OCI-LY3 (cell line): ENCODE results near the gene CILP2.

Experiments used
- H2AFZ ChIP-seq: fragments of 200-600, 300-600 bp; shearing (Covaris generic); 2 replicates; pipeline ENCODE4 v1.6.0; 2014; ENCODE audit warnings: antibody characterized with exemption, low read depth, low read length
- H3K27ac ChIP-seq: fragments of 200-600, 300-600 bp; sonication (generic); 2 replicates; pipeline ENCODE4 v1.5.1; 2014; ENCODE audit warnings: mild to moderate bottlenecking, low read length, moderate library complexity, mixed read lengths
- H3K27me3 ChIP-seq: fragments of 200-600, 300-600 bp; sonication (generic); 2 replicates; pipeline ENCODE4 v1.6.1; 2014; ENCODE audit warnings: low read depth, low read length, mixed read lengths
- H3K36me3 ChIP-seq: fragments of 200-600, 300-600 bp; sonication (generic); replicated peaks from 2 replicates; pipeline ENCODE3; 2014; ENCODE audit warnings: low read depth, low read length, mixed read lengths
- H3K4me1 ChIP-seq: fragments of 300-600, 200-600 bp; sonication (generic); 2 replicates; pipeline ENCODE4 v1.6.1; 2014; ENCODE audit warnings: low read length, mixed read lengths
- H3K4me2 ChIP-seq: fragments of 200-600, 300-600 bp; sonication (generic); 2 replicates; pipeline ENCODE4 v1.6.1; 2014; ENCODE audit warnings: low read length, mixed read lengths
- H3K4me3 ChIP-seq: fragments of 300-600, 200-600 bp; sonication (generic); 2 replicates; pipeline ENCODE4 v1.5.1; 2014; ENCODE audit warnings: antibody characterized with exemption, mild to moderate bottlenecking, low read length, moderate library complexity
- H3K79me2 ChIP-seq: fragments of 300-600, 200-600 bp; shearing (Covaris generic); 2 replicates; pipeline ENCODE4 v1.6.1; 2014; ENCODE audit warnings: mild to moderate bottlenecking, low read length, mixed read lengths
- H3K9ac ChIP-seq: fragments of 300-600, 200-600 bp; shearing (Covaris generic); 2 replicates; pipeline ENCODE4 v1.6.0; 2014; ENCODE audit warnings: mild to moderate bottlenecking, low read length, moderate library complexity
- H3K9me3 ChIP-seq: fragments of 200-600, 300-600 bp; shearing (Covaris generic); 2 replicates; pipeline ENCODE4 v1.6.1; 2014; ENCODE audit warnings: low read length, mixed read lengths; ENCODE audit not compliant: insufficient read depth
- H4K20me1 ChIP-seq: fragments of 200-600, 300-600 bp; sonication (generic); 2 replicates; pipeline ENCODE4 v1.6.1; 2016; ENCODE audit warnings: low read length, mixed read lengths; ENCODE audit not compliant: insufficient read depth
- CTCF ChIP-seq: fragments of 200-600, 300-600 bp; sonication (generic); IDR thresholded peaks from 2 replicates; pipeline ENCODE4 v1.5.1; 2014; ENCODE audit warnings: antibody characterized with exemption, low read length, low read depth
- EZH2phosphoT487 ChIP-seq: fragments of 200-600 bp; shearing (Covaris generic); IDR thresholded peaks from 2 replicates; pipeline ENCODE4 v1.6.1; 2018; ENCODE audit warnings: antibody characterized with exemption, mixed run types, low read depth

CILP2 gene

GRCh38 chr19:19567391-19567790, 29.3 kb downstream of the CILP2 start:
- H3K9me3 ChIP-seq, result no peaks in the 10 kb centered on the region
- no peak overlapping the region for H3K4me3 ChIP-seq
- no peaks in the 10 kb centered on the region for H4K20me1 ChIP-seq
- H3K9ac ChIP-seq, result no peak overlapping the region
- no peak overlapping the region for H3K4me2 ChIP-seq
- no peaks in the 10 kb centered on the region for H3K4me1 ChIP-seq
- H3K36me3 ChIP-seq, result no peaks in the 10 kb centered on the region
- H3K27ac ChIP-seq, result no peak overlapping the region
- no peaks in the 10 kb centered on the region for H3K79me2 ChIP-seq
- TF ChIP-seq CTCF, result no peak
- no peak for TF ChIP-seq EZH2phosphoT487
- H2AFZ ChIP-seq, result no peak overlapping the region
- H3K27me3 ChIP-seq, result no peaks in the 10 kb centered on the region

GRCh38 chr19:19568802-19569756, 31.0 kb downstream of the CILP2 start:
- no peaks in the 10 kb centered on the region for H3K27me3 ChIP-seq
- TF ChIP-seq CTCF (no peak), EZH2phosphoT487 (no peak)
- H3K4me3 ChIP-seq, result no peak overlapping the region
- no peaks in the 10 kb centered on the region for H3K9me3 ChIP-seq
- no peak overlapping the region for H3K9ac ChIP-seq
- no peaks in the 10 kb centered on the region for H3K4me1 ChIP-seq
- no peaks in the 10 kb centered on the region for H3K36me3 ChIP-seq
- no peak overlapping the region for H3K4me2 ChIP-seq
- no peak overlapping the region for H3K27ac ChIP-seq
- H3K79me2 ChIP-seq, result no peaks in the 10 kb centered on the region
- H2AFZ ChIP-seq, result no peak overlapping the region
- no peaks in the 10 kb centered on the region for H4K20me1 ChIP-seq

- Histone ChIP-seq H4K20me1 (no peaks in the 10 kb centered on the region), H3K27me3 (no peaks in the 10 kb centered on the region), H3K4me2 (no peak overlapping the region), H3K79me2 (no peaks in the 10 kb centered on the region), H3K4me1 (no peaks in the 10 kb centered on the region), H3K36me3 (no peaks in the 10 kb centered on the region), H3K4me3 (no peak overlapping the region), H3K9me3 (no peaks in the 10 kb centered on the region), H3K9ac (no peak overlapping the region), H2AFZ (no peak overlapping the region), H3K27ac (no peak overlapping the region)
- TF ChIP-seq EZH2phosphoT487 (no peak), CTCF (no peak)
These were observed 32.5 kb downstream of the CILP2 start for GRCh38 chr19:19570571-19570970.

GRCh38 chr19:19571071-19571786, 33.2 kb downstream of the CILP2 start:
- H3K4me1 ChIP-seq, result no peaks in the 10 kb centered on the region
- H2AFZ ChIP-seq, result no peak overlapping the region
- H3K36me3 ChIP-seq, result no peaks in the 10 kb centered on the region
- no peaks in the 10 kb centered on the region for H3K27me3 ChIP-seq
- H4K20me1 ChIP-seq, result no peaks in the 10 kb centered on the region
- H3K4me2 ChIP-seq, result no peak overlapping the region
- no peak for TF ChIP-seq EZH2phosphoT487
- no peak for TF ChIP-seq CTCF
- H3K9me3 ChIP-seq, result no peaks in the 10 kb centered on the region
- H3K27ac ChIP-seq, result no peak overlapping the region
- no peak overlapping the region for H3K4me3 ChIP-seq
- no peaks in the 10 kb centered on the region for H3K79me2 ChIP-seq
- no peak overlapping the region for H3K9ac ChIP-seq
